HG03460 (cell line): ENCODE measurements around the gene SYVN1.
"Not testable (repeated sequence)": the region's sequence is repeated elsewhere in the genome, so short reads cannot be mapped to it uniquely, and the experiment has no call there.

Source experiments
- ATAC-seq: cut with Tn5 transposase; IDR thresholded peaks from one replicate; pipeline ENCODE4 v1.9.1; 2021; ENCODE audit not compliant: unreplicated experiment

SYVN1 gene

GRCh38 chr11:65127473-65128181, 6.7 kb downstream of the SYVN1 start:
- ATAC-seq: no peak

GRCh38 chr11:65126624-65127274, 7.6 kb downstream of the SYVN1 start:
- ATAC-seq: no peak

- no peak for ATAC-seq
These were observed 8.9 kb downstream of the SYVN1 start for GRCh38 chr11:65125197-65126056.

DNA sequence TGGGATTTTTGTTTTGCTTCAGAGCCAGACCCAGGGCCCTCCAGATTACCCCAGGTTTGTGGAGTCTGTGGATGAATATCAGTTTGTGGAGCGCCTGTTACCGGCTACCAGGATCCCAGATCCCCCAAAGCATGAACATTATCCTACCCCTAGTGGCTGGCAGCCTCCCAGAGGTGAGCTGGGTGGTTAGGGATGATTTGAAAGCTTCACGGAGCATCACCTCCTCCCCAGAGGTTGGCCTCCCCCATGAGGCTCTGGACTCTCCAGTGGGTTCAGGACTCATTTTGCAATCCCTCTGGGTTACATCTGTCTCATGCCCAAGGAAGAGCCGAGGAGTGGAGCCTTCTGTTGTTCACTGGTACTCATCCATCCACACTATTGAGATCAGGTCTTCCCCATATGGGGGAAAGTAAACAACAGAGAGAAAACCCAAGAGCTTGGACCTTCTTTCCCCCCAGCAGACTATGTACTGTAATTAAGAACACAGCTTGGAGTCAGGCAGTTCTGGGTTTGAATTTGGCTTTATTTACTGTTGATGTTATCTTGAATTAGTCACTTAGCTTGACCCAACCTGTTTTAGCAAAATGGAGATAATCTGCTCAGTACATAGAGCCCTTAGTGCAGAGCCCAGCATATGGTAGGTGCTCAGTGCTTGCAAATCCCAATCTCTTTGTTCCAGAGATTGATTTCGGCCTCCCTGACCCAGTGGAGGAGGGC, 9.7 kb downstream of the SYVN1 start:
- ATAC-seq: no peak

DNA sequence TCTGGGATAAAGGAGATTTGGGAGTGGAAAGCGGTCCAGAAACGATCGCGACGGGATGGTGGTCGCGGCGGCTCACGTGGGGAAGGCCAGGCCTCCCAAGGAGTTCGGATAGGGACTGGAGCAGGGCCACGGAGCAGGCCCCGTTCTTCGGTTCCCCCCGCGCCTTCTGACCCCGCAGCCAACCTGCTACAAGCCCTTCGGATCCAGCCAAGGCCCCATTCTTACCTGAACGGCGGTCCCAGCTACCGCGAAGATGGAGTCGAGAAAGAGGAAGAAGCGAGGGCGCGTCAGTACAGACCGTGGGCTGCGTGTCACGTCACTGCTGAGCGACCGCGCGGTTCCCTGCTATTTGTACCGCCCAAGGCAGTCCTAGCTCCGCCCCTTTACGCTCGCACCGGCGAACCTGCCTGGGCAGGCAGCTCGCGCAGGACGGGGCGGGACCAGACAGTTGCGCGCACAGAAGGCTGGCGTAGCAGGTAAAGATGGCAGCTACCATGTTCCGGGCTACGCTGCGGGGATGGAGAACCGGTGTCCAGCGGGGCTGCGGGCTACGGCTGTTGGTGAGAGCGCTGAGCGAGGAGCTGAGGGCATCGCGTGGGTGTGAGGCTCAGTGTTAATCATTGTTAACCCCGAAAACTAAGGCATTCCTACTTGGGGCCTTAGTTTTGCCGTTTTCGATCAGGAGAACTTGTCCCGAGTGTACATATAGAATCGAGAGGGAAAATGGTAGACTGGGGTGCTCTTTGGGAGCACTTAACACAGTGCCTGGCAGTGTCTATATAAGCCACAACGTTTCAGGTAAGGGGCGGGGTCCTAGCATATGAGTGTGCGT, 12.2 kb downstream of the SYVN1 start, which contains the start of the genes FAU and MRPL49:
TSS of gene FAU (minus strand) at position 270 of the 832 bp plus-strand sequence. CDS start 321 bp downstream, outside the sequence.
TSS of gene MRPL49 (plus strand) at position 457 of the 832 bp plus-strand sequence. CDS start at position 483, 26 bp downstream.
- ATAC-seq: peak; percentile 70

GRCh38 chr11:65121447-65121864, 12.9 kb downstream of the SYVN1 start:
- ATAC-seq: no peak

DNA sequence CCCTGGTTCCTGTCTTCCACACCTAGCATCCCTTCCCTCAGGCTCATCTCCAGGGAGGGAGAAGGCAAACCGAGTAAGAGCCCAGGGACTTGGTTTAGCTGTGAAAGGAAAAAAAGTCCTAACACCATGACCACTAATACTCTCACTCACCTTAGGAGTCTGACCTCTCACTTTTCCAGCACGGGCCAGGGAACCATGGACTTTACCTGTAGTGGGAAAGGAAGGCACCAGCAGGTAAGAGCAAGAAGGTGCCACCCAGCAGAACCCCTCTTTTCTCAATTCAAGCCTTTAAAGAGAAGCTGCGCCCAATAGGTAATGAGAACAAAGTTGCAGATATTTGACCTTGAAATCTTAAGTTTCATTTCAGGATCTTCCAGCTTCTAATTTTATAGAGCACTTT, 13.5 kb downstream of the SYVN1 start:
- no peak for ATAC-seq

DNA sequence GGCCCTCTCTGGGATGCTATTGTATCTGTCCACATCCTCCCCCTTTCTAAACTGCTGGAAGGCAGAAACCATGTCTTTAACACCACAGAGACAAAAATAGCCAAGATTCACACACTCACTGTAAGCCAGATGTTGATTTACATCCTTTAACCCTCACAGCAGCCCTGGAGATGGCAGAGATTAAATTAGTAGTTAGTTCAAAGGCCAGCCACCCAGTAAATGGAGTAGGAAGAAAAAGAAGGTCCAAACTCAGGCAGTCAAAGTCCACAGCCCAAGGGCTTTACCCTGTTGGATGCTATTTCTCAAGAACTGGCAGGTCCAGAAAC, 14.7 kb downstream of the SYVN1 start:
- no peak for ATAC-seq

GRCh38 chr11:65118891-65119669, 15.2 kb downstream of the SYVN1 start:
- not testable (repeated sequence) for ATAC-seq

GRCh38 chr11:65118097-65118837, 16.1 kb downstream of the SYVN1 start:
- no peak for ATAC-seq

DNA sequence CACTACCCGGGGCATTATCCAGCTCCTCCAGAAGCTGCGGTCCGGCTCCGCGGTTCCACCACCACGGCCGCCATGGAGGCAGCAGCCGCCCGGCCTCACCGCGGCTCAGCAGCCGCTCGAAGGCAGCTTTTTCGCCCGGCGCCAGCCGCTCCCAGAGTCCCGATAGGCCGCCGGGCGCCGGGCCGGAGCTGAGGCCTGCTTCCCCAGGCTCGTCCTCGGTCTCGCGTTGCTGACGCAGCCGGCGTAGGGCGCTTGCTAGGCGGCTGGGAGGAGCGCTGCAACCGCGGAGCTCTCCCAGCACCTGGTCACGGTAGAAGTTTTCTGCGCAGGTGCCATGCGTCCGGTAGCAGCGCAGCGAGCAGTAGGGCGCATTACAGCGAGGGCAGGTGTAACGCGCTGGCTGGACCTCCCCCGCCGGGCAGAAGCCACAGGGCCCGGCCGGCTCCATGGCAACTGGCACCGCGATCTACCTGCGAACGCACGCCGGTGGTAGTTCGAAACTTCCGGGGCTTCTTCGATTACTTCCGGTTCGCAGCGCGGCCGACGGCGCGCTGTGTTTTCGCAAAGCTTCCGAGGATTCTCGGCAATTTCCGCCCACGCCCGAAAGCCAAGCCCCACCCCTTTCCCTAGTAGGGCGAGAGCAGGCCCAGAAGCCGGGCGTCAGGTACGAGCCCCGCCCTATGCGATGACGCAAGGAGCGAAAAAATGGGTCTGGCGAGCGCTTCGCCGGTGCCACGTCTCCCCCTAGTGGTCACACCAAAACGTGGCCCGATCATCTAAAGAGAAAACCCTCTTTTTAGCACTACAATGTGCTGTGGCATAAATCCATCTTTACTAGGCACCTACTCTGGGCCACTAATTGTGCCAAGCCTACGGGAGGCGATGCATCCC, 16.9 kb downstream of the SYVN1 start, which contains the start of gene ZNHIT2:
TSS of gene ZNHIT2 (minus strand) at position 496 of the 891 bp plus-strand sequence. CDS start at position 448, 48 bp downstream.
- ATAC-seq: peak; percentile 48

- ATAC-seq: no peak
These were observed 17.7 kb downstream of the SYVN1 start for GRCh38 chr11:65116370-65117205.

DNA sequence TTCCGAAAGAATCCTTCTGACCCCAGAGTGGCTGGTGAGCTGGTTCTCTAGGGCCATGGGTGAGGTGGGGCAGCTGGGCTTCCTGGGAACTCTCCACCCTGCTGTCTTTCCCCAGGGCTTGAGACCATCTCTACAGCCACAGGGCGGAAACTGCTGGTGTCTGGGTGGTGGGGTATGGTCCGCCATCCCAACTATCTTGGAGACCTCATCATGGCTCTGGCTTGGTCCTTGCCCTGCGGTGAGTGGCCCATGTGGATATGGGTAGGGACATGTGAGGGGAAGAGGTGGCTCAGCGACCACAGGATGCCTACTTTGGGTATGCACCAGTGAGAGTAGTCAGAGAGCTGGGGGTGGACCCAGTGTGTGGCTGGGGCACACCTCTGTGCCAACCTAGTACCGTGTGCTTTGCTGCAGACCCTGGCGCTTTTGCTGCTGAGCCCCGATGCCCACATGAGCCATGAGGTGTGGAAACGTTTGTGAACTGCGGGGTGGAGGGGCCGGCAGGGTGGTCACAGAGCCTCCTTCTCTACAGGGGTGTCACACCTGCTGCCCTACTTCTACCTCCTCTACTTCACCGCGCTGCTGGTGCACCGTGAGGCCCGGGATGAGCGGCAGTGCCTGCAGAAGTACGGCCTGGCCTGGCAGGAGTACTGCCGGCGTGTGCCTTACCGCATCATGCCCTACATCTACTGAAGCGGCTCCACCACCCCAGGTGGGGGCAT, 18.8 kb downstream of the SYVN1 start:
- ATAC-seq: no peak

GRCh38 chr11:65114538-65115171, 19.7 kb downstream of the SYVN1 start:
- ATAC-seq: no peak

DNA sequence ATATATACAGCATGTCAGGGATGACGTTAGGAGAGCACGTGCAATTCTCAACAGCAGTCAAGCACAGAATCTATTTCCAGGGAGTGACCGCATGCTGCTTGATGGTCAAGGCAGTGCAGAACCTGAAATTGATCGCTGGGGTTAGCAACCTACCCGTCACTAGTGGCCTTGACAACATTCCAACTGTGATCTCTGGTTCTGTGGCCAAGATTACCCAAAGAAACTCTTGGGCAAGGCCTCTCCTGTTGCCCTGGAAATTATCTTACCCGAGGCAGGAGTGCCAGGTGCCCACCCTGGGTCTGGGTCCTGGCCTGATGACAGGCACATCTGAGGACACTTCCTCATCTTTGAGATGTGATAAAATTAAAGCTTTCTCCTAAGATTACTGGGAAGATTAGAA, 20.5 kb downstream of the SYVN1 start:
- no peak for ATAC-seq
